ENCODE measurements around the gene LRRTM3.

The LRRTM3 gene

GRCh38 chr10:67141300-67141699, 215.5 kb downstream of the LRRTM3 start:
- no peak for DNase-seq

- no peak for DNase-seq
Observed at GRCh38 chr10:67144530-67144929, 218.7 kb downstream of the LRRTM3 start.
